OCI-LY1 (cell line): ENCODE data around the gene TTLL10.

ENCODE experiments used
- EZH2 ChIP-seq: fragments of 200-600 bp; sonication (generic), shearing (Covaris generic); IDR thresholded peaks from 2 replicates; pipeline ENCODE4 v1.8.0; 2017; ENCODE audit warnings: borderline replicate concordance, mixed run types, mild to moderate bottlenecking, antibody characterized with exemption, low read length, moderate library complexity, mixed read lengths
- TF ChIP-seq, protein P1 (sequence below): fragments of 200-600 bp; sonication (generic), shearing (Covaris generic); IDR thresholded peaks from 2 replicates; pipeline ENCODE4 v1.5.1; 2017; ENCODE audit warnings: mild to moderate bottlenecking, antibody characterized with exemption, low read length, moderate library complexity, mixed read lengths

DNA sequence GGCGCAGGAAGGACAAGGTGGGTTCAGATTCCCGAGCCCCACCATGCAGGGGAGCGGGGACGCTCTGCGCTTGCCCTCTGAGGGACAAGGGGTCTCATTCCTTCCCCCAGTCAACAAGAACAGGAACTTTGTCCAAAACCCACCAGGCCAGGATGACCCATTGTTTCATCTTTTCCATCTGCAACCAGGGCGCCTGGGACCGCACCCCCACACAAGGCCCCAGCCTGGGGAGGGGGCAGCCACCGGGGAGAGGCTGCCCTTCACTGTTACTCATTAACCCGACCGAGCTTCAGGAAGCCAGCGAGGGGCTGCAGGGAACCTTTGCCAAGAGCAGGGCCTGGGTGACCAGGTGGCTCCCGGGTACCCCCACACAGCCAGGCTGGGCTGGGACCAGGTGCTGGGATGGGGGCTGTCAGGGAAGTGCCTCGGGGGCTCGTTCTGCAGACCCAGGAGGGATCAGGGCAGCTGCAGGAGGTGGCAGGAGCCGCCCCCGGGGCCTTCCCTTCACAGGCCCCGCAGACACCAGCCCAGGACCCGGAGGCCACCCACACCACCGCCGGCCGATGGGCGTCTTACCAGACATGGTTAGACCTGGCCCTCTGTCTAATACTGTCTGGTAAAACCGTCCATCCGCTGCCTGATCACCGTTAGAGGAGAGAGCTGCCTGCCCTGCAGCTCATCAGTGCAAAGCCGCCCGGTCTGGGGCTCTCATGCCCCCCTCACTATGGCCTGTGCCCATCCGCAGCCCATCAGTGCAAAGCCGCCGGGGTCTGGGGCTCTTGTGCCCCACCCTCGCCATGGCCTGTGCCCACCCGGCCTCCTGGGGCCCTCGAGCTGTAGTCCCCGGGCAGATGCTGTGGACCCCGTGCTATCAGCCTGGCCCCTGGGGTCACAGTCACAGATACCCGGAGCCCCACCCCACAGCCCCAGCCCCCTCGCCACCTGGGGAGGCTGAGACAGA, 4.9 kb upstream of the TTLL10 start:
- TF ChIP-seq EZH2 = no peak
- TF ChIP-seq, protein P1, sequence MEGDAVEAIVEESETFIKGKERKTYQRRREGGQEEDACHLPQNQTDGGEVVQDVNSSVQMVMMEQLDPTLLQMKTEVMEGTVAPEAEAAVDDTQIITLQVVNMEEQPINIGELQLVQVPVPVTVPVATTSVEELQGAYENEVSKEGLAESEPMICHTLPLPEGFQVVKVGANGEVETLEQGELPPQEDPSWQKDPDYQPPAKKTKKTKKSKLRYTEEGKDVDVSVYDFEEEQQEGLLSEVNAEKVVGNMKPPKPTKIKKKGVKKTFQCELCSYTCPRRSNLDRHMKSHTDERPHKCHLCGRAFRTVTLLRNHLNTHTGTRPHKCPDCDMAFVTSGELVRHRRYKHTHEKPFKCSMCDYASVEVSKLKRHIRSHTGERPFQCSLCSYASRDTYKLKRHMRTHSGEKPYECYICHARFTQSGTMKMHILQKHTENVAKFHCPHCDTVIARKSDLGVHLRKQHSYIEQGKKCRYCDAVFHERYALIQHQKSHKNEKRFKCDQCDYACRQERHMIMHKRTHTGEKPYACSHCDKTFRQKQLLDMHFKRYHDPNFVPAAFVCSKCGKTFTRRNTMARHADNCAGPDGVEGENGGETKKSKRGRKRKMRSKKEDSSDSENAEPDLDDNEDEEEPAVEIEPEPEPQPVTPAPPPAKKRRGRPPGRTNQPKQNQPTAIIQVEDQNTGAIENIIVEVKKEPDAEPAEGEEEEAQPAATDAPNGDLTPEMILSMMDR = no peak
